ENCODE data around the gene C5. TPM values are rescaled to one million over a fixed set of nuclear protein-coding genes. Genes with fewer than 3 reads are reported as not detected.
"Not testable (repeated sequence)": the region's sequence is repeated elsewhere in the genome, so short reads cannot be mapped to it uniquely, and the experiment has no call there.

Gene C5
- total RNA-seq, 2 donors from 2014 or later = 3.5 to 11.1 TPM

GRCh38 chr9:120971938-120972337 lies 78.1 kb downstream of the C5 start:
- intact Hi-C loops (cut with DNase I) = no loop called here

GRCh38 chr9:120971471-120971870 lies 78.6 kb downstream of the C5 start:
- WGBS = 93% methylated on average over 9 of the region's 9 CpGs
- H3K27me3 ChIP-seq (replicated peaks; ENCODE audit: insufficient read depth); H3K4me3 ChIP-seq; H3K9me3 ChIP-seq; DNase-seq (ENCODE audit: low spot score); H3K36me3 ChIP-seq; intact Hi-C loops (cut with DNase I); H3K4me1 ChIP-seq (replicated peaks); H3K27ac ChIP-seq: not testable (repeated sequence)

More at GRCh38 chr9:120971938-120972337, 78.1 kb downstream of the C5 start:
- no peaks in the 10 kb centered on the region for H3K9me3 ChIP-seq
- TF ChIP-seq POLR2AphosphoS5 (IDR thresholded peaks at IDR 0.05) = no peak
- no peak for TF ChIP-seq CTCF (IDR thresholded peaks at IDR 0.05)
- TF ChIP-seq POLR2A (IDR thresholded peaks at IDR 0.05) = no peak
- DNase-seq (ENCODE audit: low spot score) = no peak
- H3K27ac ChIP-seq = no peak overlapping the region
- H3K27me3 ChIP-seq (replicated peaks; ENCODE audit: insufficient read depth) = no peaks in the 10 kb centered on the region
- H3K4me1 ChIP-seq (replicated peaks) = no peaks in the 10 kb centered on the region
- H3K4me3 ChIP-seq = no peak overlapping the region
- H3K36me3 ChIP-seq = no peaks in the 10 kb centered on the region

GRCh38 chr9:120970244-120970643 lies 79.8 kb downstream of the C5 start:
- intact Hi-C loops (cut with DNase I) = no loop called here
- no peak for TF ChIP-seq POLR2A (IDR thresholded peaks at IDR 0.05)
- no peak for TF ChIP-seq POLR2AphosphoS5 (IDR thresholded peaks at IDR 0.05)
- no peaks in the 10 kb centered on the region for H3K36me3 ChIP-seq
- H3K27me3 ChIP-seq (replicated peaks; ENCODE audit: insufficient read depth) = no peaks in the 10 kb centered on the region
- 69% methylated on average over 3 of the region's 3 CpGs for WGBS
- no peak overlapping the region for H3K27ac ChIP-seq
- no peak for DNase-seq (ENCODE audit: low spot score)
- no peaks in the 10 kb centered on the region for H3K9me3 ChIP-seq
- H3K4me3 ChIP-seq = no peak overlapping the region
- H3K4me1 ChIP-seq (replicated peaks) = no peaks in the 10 kb centered on the region

- Histone ChIP-seq H3K4me1 (replicated peaks) (no peaks in the 10 kb centered on the region), H3K9me3 (no peaks in the 10 kb centered on the region), H3K27me3 (replicated peaks; ENCODE audit: insufficient read depth) (no peaks in the 10 kb centered on the region), H3K36me3 (no peaks in the 10 kb centered on the region), H3K4me3 (no peak overlapping the region), H3K27ac (peak overlapping the region; percentile 38 to 39)
- intact Hi-C loops (cut with DNase I) = no loop called here
- DNase-seq (ENCODE audit: low spot score) = no peak
- TF ChIP-seq POLR2AphosphoS5 (IDR thresholded peaks at IDR 0.05) (peak; percentile 57), CTCF (IDR thresholded peaks at IDR 0.05) (no peak), POLR2A (IDR thresholded peaks at IDR 0.05) (no peak)
- 27% methylated on average over 3 of the region's 3 CpGs for WGBS
Measured at GRCh38 chr9:120966013-120966369, 84.1 kb downstream of the C5 start.

GRCh38 chr9:120965344-120966012 lies 84.6 kb downstream of the C5 start:
- H3K9me3 ChIP-seq = no peaks in the 10 kb centered on the region
- DNase-seq (ENCODE audit: low spot score) = no peak
- no peaks in the 10 kb centered on the region for H3K4me1 ChIP-seq (replicated peaks)
- TF ChIP-seq CTCF (IDR thresholded peaks at IDR 0.05) (no peak), POLR2A (IDR thresholded peaks at IDR 0.05) (no peak), POLR2AphosphoS5 (IDR thresholded peaks at IDR 0.05) (no peak)
- H3K4me3 ChIP-seq = no peak overlapping the region
- 55% methylated on average over 4 of the region's 4 CpGs for WGBS
- no peaks in the 10 kb centered on the region for H3K27me3 ChIP-seq (replicated peaks; ENCODE audit: insufficient read depth)
- H3K27ac ChIP-seq = peak overlapping the region; percentile 38 to 39
- intact Hi-C loops (cut with DNase I) = no loop called here
- no peaks in the 10 kb centered on the region for H3K36me3 ChIP-seq

- TF ChIP-seq CTCF (IDR thresholded peaks at IDR 0.05) (no peak), POLR2AphosphoS5 (IDR thresholded peaks at IDR 0.05) (no peak), POLR2A (IDR thresholded peaks at IDR 0.05) (no peak)
- intact Hi-C loops (cut with DNase I) = no loop called here
- Histone ChIP-seq H3K36me3 (no peaks in the 10 kb centered on the region), H3K27me3 (replicated peaks; ENCODE audit: insufficient read depth) (no peaks in the 10 kb centered on the region), H3K4me3 (no peak overlapping the region), H3K9me3 (no peaks in the 10 kb centered on the region), H3K4me1 (replicated peaks) (no peaks in the 10 kb centered on the region), H3K27ac (no peak overlapping the region)
- whole genome bisulfite sequencing = 98% methylated on average over 3 of the region's 3 CpGs
- DNase-seq (ENCODE audit: low spot score) = no peak
Measured at GRCh38 chr9:120961936-120962335, 88.1 kb downstream of the C5 start.
